Hepatocyte (in vitro differentiated cells): Measurements from ENCODE around the gene LNX1. TPM values are rescaled to one million over a fixed set of nuclear protein-coding genes. Genes with fewer than 3 reads are reported as not detected.

Experiments used
- DNase-seq: peaks from one replicate; pipeline ENCODE4 v3.0.0-alpha.2; 2016; ENCODE audit warnings: low spot score
- H2AFZ ChIP-seq: fragments of 200-600 bp; sonication (generic); 2 replicates; pipeline ENCODE4 v1.6.0; 2016; ENCODE audit warnings: antibody characterized with exemption, mild to moderate bottlenecking
- H3K27ac ChIP-seq: fragments of 200-600 bp; sonication (generic); 2 replicates; pipeline ENCODE4 v1.5.1; 2016; ENCODE audit warnings: mild to moderate bottlenecking
- H3K27me3 ChIP-seq: fragments of 200-600 bp; sonication (generic); 2 replicates; pipeline ENCODE4 v1.6.1; 2016
- H3K36me3 ChIP-seq: fragments of 200-600 bp; sonication (generic); replicated peaks from 2 replicates; pipeline ENCODE4 v1.5.1; 2016; ENCODE audit warnings: low read depth; ENCODE audit not compliant: insufficient read depth
- H3K4me1 ChIP-seq: fragments of 200-600 bp; sonication (generic); 2 replicates; pipeline ENCODE4 v1.5.1; 2016; ENCODE audit warnings: mild to moderate bottlenecking, moderate library complexity; ENCODE audit not compliant: insufficient read depth
- H3K4me2 ChIP-seq: fragments of 200-600 bp; sonication (generic); 2 replicates; pipeline ENCODE4 v1.6.0; 2016
- H3K4me3 ChIP-seq: fragments of 200-600 bp; sonication (generic); 2 replicates; pipeline ENCODE4 v1.5.1; 2016; ENCODE audit warnings: mild to moderate bottlenecking
- H3K79me2 ChIP-seq: fragments of 200-600 bp; sonication (generic); 2 replicates; pipeline ENCODE4 v1.6.0; 2017; ENCODE audit warnings: mild to moderate bottlenecking
- H3K9me2 ChIP-seq: fragments of 200-600 bp; sonication (generic); replicated peaks from 2 replicates; pipeline ENCODE4 v1.6.0; 2017; ENCODE audit warnings: mild to moderate bottlenecking; ENCODE audit not compliant: insufficient read depth
- H3K9me3 ChIP-seq: fragments of 200-600 bp; sonication (generic); 2 replicates; pipeline ENCODE4 v1.5.1; 2016; ENCODE audit warnings: low read depth, mild to moderate bottlenecking
- H4K20me1 ChIP-seq: fragments of 200-600 bp; sonication (generic); 2 replicates; pipeline ENCODE4 v1.6.0; 2016; ENCODE audit warnings: mild to moderate bottlenecking; ENCODE audit not compliant: insufficient read depth, poor library complexity, severe bottlenecking
- CTCF ChIP-seq: fragments of 200-600 bp; sonication (generic); IDR thresholded peaks from 2 replicates; pipeline ENCODE4 v1.5.1; 2016; ENCODE audit warnings: antibody characterized with exemption, mild to moderate bottlenecking; ENCODE audit not compliant: poor library complexity
- EZH2 ChIP-seq: fragments of 200-600 bp; sonication (generic); IDR thresholded peaks from 2 replicates; pipeline ENCODE4 v1.6.1; 2016; ENCODE audit warnings: antibody characterized with exemption, mild to moderate bottlenecking, borderline replicate concordance
- EZH2phosphoT487 ChIP-seq: fragments of 200-600 bp; sonication (generic); IDR thresholded peaks from one replicate; pipeline ENCODE4 v1.6.1; 2018; ENCODE audit warnings: antibody characterized with exemption, mild to moderate bottlenecking, low read depth, moderate library complexity; ENCODE audit not compliant: unreplicated experiment, severe bottlenecking
- WGBS: methylation state at CpG from one replicate; pipeline ENCODE4 v1.1.6; 2016; ENCODE audit warnings: low lambda C conversion rate; ENCODE audit errors: missing lambda C conversion rate; 5-methylcytosine and 5-hydroxymethylcytosine counted together
- polyA plus RNA-seq: library from polyadenylated mRNA; unstranded; fragments of >200 nt; fragmentation: Nextera tagmentation; extraction: Ambion mirVana; gene quantifications from 2 replicates; pipeline ENCODE4 v1.2.1, GENCODE V29; 2016
- total RNA-seq: library from RNA; depleted of rRNA; stranded (reverse); fragments of >200 nt; gene quantifications from 2 replicates; pipeline ENCODE4 v1.2.3, GENCODE V29; 2014

The LNX1 gene
- total and polyA plus RNA-seq, 2 experiments from 2014 or later = 8.4 to 16.7 TPM

GRCh38 chr4:53501561-53501960 is 89.7 kb downstream of the LNX1 start:
- no peak overlapping the region for H3K4me3 ChIP-seq
- H3K9me2 ChIP-seq = no peaks in the 10 kb centered on the region
- no peaks in the 10 kb centered on the region for H3K36me3 ChIP-seq
- H2AFZ ChIP-seq = no peak overlapping the region
- H3K4me1 ChIP-seq = peaks cover 20% of the 10 kb centered on the region
- H3K79me2 ChIP-seq = no peaks in the 10 kb centered on the region
- TF ChIP-seq EZH2phosphoT487 (no peak), EZH2 (no peak), CTCF (no peak)
- no peaks in the 10 kb centered on the region for H3K27me3 ChIP-seq
- DNase-seq = no peak
- no peak overlapping the region for H3K4me2 ChIP-seq
- no peak overlapping the region for H3K27ac ChIP-seq
- no peaks in the 10 kb centered on the region for H4K20me1 ChIP-seq
- 90% methylated on average over 4 of the region's 4 CpGs for WGBS
- H3K9me3 ChIP-seq = no peaks in the 10 kb centered on the region

GRCh38 chr4:53500546-53500945 is 90.7 kb downstream of the LNX1 start:
- H3K9me2 ChIP-seq = no peaks in the 10 kb centered on the region
- no peak overlapping the region for H3K27ac ChIP-seq
- H3K9me3 ChIP-seq = no peaks in the 10 kb centered on the region
- no peaks in the 10 kb centered on the region for H4K20me1 ChIP-seq
- DNase-seq = no peak
- no peak overlapping the region for H2AFZ ChIP-seq
- peaks cover 22% of the 10 kb centered on the region for H3K4me1 ChIP-seq
- H3K4me3 ChIP-seq = no peak overlapping the region
- no peak for TF ChIP-seq EZH2
- no peak for TF ChIP-seq EZH2phosphoT487
- no peak for TF ChIP-seq CTCF
- no peak overlapping the region for H3K4me2 ChIP-seq
- H3K27me3 ChIP-seq = no peaks in the 10 kb centered on the region
- H3K36me3 ChIP-seq = no peaks in the 10 kb centered on the region
- 87% methylated on average over 2 of the region's 2 CpGs for WGBS
- no peaks in the 10 kb centered on the region for H3K79me2 ChIP-seq

- no peak overlapping the region for H2AFZ ChIP-seq
- TF ChIP-seq EZH2phosphoT487 (no peak), CTCF (no peak), EZH2 (no peak)
- H4K20me1 ChIP-seq = no peaks in the 10 kb centered on the region
- H3K79me2 ChIP-seq = no peaks in the 10 kb centered on the region
- no peak overlapping the region for H3K4me3 ChIP-seq
- WGBS = 100% methylated on average over 1 of the region's 1 CpG
- H3K9me3 ChIP-seq = no peaks in the 10 kb centered on the region
- no peaks in the 10 kb centered on the region for H3K9me2 ChIP-seq
- no peak overlapping the region for H3K27ac ChIP-seq
- H3K27me3 ChIP-seq = no peaks in the 10 kb centered on the region
- no peaks in the 10 kb centered on the region for H3K36me3 ChIP-seq
- H3K4me1 ChIP-seq = peaks cover 22% of the 10 kb centered on the region
- H3K4me2 ChIP-seq = no peak overlapping the region
- DNase-seq = no peak
These were observed 91.5 kb downstream of the LNX1 start for GRCh38 chr4:53499791-53500190.

GRCh38 chr4:53498706-53499105 is 92.6 kb downstream of the LNX1 start:
- Histone ChIP-seq H3K36me3 (no peaks in the 10 kb centered on the region), H2AFZ (no peak overlapping the region), H3K9me2 (no peaks in the 10 kb centered on the region), H3K4me2 (no peak overlapping the region), H3K27ac (no peak overlapping the region), H3K4me1 (peaks cover 22% of the 10 kb centered on the region), H3K79me2 (no peaks in the 10 kb centered on the region), H4K20me1 (no peaks in the 10 kb centered on the region), H3K9me3 (no peaks in the 10 kb centered on the region), H3K27me3 (no peaks in the 10 kb centered on the region), H3K4me3 (no peak overlapping the region)
- DNase-seq = no peak
- WGBS = 98% methylated on average over 2 of the region's 2 CpGs
- TF ChIP-seq CTCF (no peak), EZH2 (no peak), EZH2phosphoT487 (no peak)
